Hematopoietic multipotent progenitor cell treated with erythropoietin and hydrocortisone succinate and interleukin-3 and kit ligand, for 8 days (in vitro differentiated cells): ENCODE data around the gene PHF8.

Experiments used
- DNase-seq: peaks from one replicate; pipeline ENCODE4 v3.0.0-alpha.2; 2015

Gene PHF8

DNA sequence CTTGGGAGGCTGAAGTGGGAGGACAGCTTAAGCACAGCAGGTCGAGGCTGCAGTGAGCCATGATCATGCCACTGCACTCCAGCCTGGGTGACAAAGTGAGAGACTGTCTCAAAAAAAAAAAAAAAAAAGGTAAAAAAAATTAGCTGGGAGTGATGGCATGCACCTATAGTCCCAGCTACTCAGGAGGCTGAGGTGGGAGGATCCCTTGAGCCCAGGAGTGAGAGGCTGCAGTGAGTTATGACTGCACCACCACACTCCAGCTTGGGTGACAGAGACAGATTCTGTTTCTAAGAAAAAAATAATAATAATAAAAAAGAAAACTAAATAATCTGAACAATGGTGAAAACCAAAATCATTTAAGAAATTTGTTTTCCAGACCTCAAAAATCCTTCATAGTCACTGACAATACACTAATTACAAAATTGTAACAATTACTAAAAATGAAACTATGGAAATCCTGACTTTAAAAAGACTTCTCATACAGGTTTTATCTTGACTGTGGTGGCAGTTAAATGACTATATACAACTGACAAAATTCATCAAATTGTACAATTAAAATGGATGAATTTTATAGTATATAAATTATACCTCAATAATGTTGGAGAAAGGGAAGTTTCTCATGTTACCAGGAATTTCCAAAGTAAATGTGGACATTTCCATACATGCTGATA lies 31.3 kb downstream of the PHF8 start:
- DNase-seq: no peak

DNA sequence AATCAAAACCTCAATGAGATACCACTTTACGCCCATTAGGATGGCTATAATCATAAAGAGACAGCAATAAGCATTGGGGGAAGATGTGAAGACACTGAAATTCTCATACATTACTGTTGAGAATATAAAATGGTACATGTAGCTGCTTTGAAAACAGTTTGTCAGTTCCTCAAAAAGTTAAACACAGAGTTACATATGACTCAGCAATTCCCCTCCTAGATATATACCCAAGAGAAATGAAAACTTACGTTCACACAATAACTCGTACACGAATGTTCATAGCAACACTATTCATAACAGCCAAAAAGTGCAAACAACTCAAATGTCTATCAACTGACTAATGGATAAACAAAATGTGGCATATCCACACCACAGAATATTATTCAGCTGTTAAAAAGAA lies 36.6 kb downstream of the PHF8 start:
- DNase-seq: no peak

DNA sequence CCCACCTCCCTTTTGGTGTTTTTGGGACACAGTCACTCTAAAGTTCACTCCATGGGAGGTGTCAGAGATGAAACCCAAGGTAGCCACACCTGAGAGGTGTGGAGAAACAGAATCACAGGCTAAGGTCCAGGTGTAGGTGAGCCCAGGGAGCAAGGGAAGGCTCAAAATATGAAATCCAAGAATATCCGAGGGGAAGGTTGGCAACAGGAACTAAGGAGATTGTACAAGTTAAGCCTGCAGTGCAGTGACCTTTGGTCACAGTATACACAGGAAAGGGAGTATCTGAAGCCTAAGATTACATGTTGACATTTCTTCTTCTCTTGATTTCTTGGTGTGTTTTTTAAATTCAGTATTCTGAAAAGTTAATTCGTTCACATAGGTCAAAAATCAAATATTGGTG lies 46.5 kb downstream of the PHF8 start:
- no peak for DNase-seq

DNA sequence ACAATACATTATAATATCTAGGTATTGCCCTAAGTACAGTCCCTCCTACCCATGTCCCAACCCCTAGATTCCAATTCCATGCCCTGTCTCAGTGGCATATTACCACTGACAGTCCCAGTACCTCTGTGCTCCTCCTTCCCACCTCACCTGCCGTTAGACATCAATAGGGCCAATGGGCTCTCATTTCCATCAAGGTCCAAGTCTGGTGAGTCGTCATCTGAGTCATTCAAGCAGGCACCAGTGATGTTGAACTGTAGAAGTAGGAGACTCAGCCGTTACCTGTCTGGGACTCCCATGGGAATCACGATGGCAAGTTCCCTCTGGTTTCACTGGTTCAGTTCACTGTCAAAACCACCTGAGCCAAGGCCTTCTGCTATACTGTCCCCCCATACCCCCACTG lies 51.7 kb downstream of the PHF8 start:
- DNase-seq: no peak

DNA sequence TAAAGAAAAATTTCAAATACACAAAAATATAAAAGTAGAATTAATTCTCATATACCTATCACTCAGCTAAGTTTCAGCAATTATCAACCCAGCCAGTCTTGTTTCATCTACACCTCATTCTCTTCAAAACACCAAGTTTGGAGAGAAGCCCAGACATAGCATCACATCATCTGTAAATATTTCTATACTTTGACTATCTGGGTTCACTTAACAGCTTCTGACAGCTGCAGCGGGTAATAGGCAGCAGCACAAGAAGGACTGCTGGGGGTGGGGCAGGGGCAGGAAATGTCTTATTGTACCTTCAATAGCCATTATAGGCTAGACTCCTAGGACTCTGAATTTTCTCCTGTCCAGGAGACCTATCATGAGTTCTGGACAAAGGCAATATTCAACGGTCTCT lies 54.1 kb downstream of the PHF8 start:
- DNase-seq: peak; percentile 6

DNA sequence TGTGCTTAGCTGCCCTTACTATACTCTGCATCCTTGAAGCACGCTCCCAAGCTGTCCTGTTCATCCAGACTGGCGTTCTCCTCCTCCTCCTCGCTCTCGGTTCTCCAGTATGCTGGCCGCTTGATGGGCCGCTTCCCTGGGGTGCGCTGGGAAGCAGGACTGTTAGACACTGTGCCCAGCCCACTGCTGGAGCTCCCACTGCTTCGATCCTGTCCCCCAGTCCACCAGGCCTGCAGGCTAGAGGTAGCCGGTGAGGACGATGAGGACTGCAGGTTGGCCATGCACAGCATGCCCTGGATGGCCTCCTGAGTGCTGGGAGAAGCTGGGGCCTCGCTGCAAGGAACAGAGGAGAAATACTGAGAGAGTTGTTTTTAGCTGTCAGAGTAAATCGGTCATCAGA lies 59.4 kb downstream of the PHF8 start:
- DNase-seq: no peak

DNA sequence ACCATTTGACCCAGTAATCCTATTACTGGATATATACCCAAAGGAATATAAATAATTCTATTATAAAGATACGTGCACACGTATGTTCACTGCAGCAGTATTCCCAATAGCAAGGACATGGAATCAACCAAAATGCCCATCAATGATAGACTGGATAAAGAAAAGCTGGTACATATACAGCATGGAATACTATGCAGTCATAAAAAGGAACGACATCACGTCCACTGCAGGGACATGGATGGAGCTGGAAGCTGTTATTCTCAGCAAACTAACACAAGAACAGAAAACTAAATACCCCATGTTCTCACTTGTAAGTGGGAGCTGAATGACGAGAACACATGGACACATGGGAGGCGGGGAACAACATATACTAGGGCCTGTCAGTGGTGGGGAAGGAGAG lies 69.7 kb downstream of the PHF8 start:
- DNase-seq: no peak

DNA sequence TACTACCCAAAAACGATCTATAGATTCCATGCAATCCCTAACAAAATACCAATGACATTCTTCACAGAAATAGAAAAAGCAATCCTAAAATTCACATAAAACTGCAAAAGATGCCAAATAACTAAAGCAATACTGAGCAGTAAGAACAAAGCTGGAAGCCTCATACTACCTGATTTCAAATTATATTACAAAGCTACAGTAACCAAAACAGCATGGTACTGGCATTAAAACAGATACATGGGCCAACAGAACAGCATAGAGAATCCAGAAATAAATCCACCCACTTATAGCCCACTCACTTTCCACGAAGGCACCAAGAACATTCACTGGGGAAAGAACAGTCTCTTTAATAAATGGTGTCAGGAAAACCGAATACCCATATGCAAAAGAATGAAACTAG lies 74.7 kb downstream of the PHF8 start:
- no peak for DNase-seq

DNA sequence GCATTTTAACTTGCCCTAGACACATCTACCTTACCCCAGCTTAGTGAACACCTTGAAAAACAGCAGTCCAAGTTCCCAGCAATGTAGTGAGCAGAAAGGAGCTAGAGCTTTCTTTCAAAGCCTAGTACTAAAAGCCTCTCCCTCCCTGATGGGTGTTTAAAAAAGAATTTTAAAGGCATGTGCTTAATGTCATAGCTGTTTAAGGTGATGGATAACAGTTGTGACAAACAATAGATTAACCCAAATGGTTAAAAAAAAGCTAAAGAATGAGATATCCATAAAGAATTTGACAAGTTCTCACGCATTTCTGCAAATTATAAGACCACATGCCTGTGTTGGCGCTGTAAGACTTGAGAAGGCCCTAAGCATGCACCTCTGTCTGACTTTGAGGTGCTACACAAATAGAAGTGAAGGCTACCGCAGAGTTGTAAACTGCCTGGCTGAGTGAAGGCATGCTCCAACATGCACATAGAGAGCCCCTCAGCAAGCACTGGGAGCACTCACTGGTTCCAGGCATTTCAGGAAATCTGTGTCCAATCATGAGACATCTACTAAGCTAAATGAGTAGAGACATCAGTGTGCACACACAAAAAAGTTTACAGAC lies 94.0 kb downstream of the PHF8 start:
- no peak for DNase-seq

DNA sequence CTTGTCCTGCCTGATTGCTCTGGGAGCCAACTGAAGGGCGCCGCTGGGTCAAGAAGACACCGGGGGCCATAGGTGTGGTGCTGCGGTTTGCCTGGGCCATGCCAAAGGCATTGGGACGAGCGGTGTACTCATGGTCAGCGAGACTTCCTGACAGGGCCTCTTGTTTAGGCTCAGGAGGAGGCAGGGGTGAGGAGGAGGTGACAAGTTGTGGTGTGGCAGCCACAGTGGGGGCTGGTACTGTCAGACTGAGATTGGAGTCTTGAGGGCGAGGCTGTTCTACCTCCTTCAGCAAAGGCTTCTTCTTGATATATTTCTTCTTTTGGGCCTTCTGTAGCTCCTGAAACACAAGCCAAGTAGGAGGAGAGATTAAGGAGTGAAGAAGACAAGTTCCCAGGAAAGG lies 104.1 kb downstream of the PHF8 start:
- DNase-seq: no peak

DNA sequence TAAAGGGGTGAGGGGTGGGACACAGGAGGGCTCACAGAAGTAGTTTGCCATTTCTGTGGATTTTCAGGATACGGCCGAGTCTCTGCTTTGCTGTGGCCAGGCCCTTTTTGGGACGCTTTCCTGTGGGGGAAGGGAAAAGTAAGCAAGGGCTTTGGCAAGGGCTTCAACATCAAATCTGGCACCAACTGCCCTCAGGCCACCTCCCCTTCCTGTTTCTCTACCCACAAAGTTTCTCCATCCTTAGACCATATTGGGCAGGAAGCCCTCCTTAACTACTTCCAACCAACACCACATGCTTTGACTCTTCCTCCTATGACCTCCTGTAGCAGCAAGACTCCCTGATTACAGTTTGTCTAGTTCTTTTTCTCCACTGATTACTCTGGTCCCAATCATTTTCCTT lies 105.1 kb downstream of the PHF8 start:
- DNase-seq: no peak

DNA sequence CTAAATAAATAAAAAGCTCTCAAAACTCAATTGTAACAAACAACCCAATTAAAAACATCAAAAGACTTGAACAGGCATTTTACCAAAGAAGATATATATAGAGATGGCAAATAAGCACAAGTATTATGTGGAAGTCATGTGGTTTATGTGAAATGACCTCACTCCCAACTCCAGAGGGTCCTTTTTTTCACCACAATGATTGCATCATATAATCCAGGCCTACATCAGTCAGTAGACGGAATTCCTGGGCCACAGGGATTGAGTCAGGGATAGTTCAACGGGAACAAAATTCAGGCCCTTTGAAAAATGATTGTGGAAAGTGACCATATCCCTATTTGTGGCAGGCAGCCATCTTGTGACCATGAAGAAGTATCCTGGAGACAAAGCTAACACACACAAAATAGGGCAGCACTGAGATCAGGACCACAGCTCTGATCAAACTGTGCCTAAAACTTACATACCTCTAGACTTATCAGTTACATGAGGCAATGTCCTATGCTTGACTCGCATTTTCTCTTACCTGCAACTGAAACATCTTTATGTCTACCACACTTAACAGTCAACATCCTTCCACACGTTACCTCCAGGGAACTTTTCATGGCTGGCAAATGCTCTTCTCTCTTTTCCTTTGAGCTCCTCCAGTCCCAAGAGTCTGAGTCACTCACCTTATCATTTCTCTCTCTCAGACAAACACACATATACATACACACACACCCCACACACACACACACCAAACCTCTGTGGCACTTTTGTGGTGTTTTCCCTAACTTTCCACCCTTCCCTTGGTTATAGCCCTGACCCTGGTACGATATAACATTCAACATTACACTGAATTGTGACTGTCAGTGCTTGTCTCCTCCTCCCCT lies 113.5 kb downstream of the PHF8 start:
- no peak for DNase-seq

DNA sequence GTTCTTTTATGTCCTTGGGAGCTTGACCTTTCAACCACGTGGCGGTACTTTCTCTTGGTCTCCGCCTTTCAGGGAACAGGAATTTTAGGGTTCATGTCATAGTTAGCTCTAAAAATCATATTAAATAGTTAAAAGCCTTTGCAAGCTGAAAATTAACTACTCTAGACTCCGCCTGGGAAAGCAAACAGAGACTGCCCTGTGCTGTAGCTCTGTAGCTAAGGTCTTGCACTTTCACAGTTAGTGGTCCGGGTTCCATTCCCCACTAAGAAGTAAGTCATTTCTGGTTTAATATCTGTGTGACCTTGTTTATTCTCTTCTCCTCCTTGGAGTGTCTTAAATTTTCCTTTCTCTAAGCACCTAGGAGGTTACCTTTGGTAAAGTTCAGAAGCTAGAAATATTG lies 118.2 kb downstream of the PHF8 start:
- DNase-seq: no peak

DNA sequence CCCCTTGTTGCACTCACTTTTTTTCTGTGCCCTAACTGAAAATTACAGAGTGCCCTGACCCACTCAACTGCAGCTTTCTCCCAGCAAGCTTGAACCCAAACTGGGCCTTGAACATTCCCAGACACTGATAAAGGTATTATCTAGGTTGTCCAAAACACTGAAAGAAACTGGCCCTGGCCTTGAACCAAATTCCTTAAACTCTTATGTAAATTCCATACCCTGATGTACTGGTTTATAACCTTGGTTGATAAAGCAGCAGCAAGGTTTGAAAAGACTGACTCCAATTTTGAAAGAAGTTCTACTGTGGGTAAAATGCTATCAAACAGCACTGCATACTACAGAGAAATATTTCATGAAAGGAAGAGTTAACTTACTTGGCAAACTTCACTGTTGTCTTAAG lies 125.6 kb downstream of the PHF8 start:
- DNase-seq: peak; percentile 29

DNA sequence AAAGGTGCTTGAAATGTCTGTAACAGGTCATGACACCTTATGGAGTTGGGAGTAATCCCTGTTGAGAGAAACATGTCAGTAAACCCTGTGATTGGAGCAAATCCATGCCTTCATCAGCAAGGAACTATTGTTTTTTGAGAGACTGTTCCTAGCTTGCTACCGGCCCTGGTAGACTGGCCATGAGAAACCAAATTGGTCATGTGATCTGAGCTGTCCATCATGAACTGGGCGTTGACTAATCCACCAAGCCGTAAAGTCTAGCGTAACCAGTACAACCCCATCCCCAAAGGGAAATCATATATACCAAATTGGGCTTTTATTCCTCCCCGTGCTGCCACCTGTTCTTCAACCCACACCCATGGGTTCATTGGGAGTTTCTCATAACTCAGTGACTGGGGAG lies 143.7 kb downstream of the PHF8 start:
- no peak for DNase-seq

DNA sequence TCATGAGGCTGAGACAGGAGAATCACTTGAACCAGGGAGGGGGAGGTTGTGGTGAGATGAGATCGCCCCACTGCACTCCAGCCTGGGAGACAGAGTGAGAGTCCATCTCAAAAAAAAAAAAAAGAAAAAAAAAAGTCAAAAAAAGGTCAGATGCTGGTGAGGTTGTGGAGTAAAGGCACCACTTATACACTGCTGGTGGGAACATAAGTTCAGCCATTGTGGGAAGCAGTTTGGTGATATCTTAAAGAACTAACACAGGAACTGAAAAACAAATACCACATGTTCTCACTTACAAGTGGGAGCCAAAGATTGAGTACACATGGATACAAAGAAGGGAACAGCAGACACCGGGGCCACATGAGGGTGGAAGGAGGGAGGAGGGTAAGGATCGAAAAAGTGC lies 149.0 kb downstream of the PHF8 start:
- no peak for DNase-seq
